ENCODE data around the gene DNM3.

The DNM3 gene

DNA sequence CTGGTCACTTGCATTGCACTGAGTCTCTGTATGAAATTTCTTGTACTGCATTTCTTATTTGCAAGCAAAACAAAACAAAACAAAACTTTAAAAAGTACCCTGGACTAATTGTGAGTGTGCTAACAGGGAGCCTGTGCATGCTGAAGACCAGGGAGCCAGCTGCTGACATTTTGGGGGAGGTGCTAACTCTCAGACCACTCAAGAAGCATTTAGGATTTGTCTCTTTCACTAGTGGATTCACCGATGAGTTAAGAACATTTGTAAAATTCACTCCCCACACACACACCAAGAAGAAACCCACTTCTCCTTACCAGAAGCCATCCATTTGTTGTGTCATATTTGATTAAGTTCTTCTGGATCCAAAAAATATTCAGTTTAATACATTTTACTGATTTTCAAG, 483.5 kb downstream of the DNM3 start:
- no peak overlapping the region for H3K4me3 ChIP-seq (ENCODE audit: low read length)
- H3K4me1 ChIP-seq (ENCODE audit: control insufficient read depth, insufficient read depth, low read length): peaks cover 10% of the 10 kb centered on the region
- H3K9ac ChIP-seq (ENCODE audit: low read length): no peak overlapping the region
- no peaks in the 10 kb centered on the region for H3K9me3 ChIP-seq (ENCODE audit: control insufficient read depth, low read length)
- no peaks in the 10 kb centered on the region for H3K27me3 ChIP-seq (ENCODE audit: control insufficient read depth, insufficient read depth, low read length)
- no peaks in the 10 kb centered on the region for H3K36me3 ChIP-seq (ENCODE audit: control insufficient read depth, insufficient read depth, low read length)

DNA sequence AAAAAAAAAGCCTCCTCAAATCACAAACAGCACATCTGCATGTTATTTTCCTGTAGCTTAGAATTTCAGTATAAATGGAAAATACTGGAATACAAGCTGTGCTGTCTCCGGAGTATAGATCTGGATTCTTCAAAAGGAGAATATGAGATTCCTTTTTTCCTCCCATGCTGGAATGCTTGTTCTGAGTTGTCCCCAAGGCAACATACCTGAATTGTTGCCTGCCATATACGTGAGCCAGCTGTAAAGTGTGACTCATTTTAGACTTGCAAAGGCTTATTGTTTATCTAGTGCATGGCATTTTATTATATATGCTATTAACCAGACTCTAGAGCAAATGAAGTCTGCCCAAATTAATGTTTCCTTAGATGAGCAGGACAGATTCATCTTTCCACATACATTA, 484.2 kb downstream of the DNM3 start:
- Histone ChIP-seq H3K9ac (ENCODE audit: low read length) (no peak overlapping the region), H3K4me1 (ENCODE audit: control insufficient read depth, insufficient read depth, low read length) (peaks cover 10% of the 10 kb centered on the region), H3K9me3 (ENCODE audit: control insufficient read depth, low read length) (no peaks in the 10 kb centered on the region), H3K36me3 (ENCODE audit: control insufficient read depth, insufficient read depth, low read length) (no peaks in the 10 kb centered on the region), H3K27me3 (ENCODE audit: control insufficient read depth, insufficient read depth, low read length) (no peaks in the 10 kb centered on the region), H3K4me3 (ENCODE audit: low read length) (no peak overlapping the region)

DNA sequence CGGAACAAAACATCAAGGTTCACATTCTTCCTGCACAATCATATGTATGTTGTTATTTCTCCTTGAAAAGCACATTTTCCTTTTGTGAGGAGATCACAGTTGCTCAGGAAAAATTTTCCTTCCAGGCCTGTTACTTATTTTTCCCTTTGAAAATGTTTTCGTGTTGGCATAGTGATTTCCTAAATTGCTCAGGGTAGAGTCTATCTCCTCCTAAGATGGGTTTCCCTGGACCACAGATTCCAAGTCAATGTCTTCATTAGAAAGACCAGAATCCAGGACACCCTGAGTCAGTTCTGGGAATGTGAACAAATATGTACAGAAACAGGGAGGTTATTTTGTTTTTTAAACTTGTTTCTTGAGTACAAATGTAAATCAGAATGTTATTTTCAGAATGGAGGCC, 484.8 kb downstream of the DNM3 start:
- Histone ChIP-seq H3K9me3 (ENCODE audit: control insufficient read depth, low read length) (no peaks in the 10 kb centered on the region), H3K27me3 (ENCODE audit: control insufficient read depth, insufficient read depth, low read length) (no peaks in the 10 kb centered on the region), H3K36me3 (ENCODE audit: control insufficient read depth, insufficient read depth, low read length) (no peaks in the 10 kb centered on the region), H3K9ac (ENCODE audit: low read length) (no peak overlapping the region), H3K4me3 (ENCODE audit: low read length) (no peak overlapping the region), H3K4me1 (ENCODE audit: control insufficient read depth, insufficient read depth, low read length) (peaks cover 10% of the 10 kb centered on the region)

DNA sequence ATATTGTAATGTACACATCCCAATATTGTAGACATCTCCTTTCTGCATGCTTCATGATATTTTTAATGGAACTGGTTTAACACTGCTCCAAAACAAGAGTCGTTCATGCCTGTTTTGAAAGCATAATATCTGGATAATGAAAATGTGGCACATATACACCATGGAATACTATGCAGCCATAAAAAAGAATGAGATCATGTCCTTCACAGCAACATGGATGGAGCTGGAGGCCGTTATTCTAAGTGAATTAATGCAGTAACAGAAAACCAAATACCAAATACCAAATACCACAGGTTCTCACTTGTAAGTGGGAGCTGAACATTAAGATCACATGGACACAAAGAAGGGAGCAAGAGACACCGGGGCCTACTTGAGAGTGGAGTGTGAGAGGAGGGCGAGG, 487.0 kb downstream of the DNM3 start:
- no peaks in the 10 kb centered on the region for H3K36me3 ChIP-seq (ENCODE audit: control insufficient read depth, insufficient read depth, low read length)
- H3K4me3 ChIP-seq (ENCODE audit: low read length): no peak overlapping the region
- H3K9ac ChIP-seq (ENCODE audit: low read length): no peak overlapping the region
- H3K27me3 ChIP-seq (ENCODE audit: control insufficient read depth, insufficient read depth, low read length): no peaks in the 10 kb centered on the region
- no peaks in the 10 kb centered on the region for H3K4me1 ChIP-seq (ENCODE audit: control insufficient read depth, insufficient read depth, low read length)
- no peaks in the 10 kb centered on the region for H3K9me3 ChIP-seq (ENCODE audit: control insufficient read depth, low read length)

DNA sequence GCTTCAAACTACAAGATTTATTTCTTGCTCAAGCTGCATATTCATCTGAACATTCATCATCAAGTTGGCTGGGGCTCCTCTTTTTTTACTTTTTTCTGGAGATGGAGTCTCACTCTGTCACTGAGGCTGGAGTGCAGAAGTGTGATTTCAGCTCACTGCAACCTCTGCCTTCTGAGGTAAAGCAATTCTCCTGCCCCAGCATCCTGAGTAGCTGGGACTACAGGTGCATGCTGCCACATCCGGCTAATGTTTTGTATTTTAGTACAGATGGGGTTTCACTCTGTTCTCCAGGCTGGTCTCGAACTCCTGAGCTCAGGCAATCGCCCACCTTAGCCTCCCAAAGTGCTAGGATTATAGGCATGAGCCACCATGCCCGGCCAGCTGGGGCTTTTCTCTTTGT, 490.9 kb downstream of the DNM3 start:
- H3K27me3 ChIP-seq (ENCODE audit: control insufficient read depth, insufficient read depth, low read length): no peaks in the 10 kb centered on the region
- H3K9ac ChIP-seq (ENCODE audit: low read length): no peak overlapping the region
- no peaks in the 10 kb centered on the region for H3K4me1 ChIP-seq (ENCODE audit: control insufficient read depth, insufficient read depth, low read length)
- no peak overlapping the region for H3K4me3 ChIP-seq (ENCODE audit: low read length)
- H3K36me3 ChIP-seq (ENCODE audit: control insufficient read depth, insufficient read depth, low read length): no peaks in the 10 kb centered on the region
- H3K9me3 ChIP-seq (ENCODE audit: control insufficient read depth, low read length): no peaks in the 10 kb centered on the region

DNA sequence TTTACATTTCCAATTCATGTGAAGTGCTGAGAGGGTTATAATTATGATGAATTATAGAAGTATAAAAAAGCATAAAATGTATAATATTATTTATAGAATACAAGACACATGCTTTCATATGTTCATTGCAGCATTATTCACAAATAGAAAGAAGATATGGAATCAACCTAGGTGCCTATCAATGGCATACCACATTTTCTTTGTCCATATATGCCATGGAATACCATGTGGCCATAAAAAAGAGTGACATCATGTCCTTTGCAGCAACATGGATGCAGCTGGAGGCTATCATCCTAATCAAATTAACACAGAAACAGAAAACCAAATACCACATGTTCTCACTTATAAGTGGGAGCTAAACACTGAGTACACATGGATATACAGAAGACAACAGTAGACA, 494.1 kb downstream of the DNM3 start:
- no peaks in the 10 kb centered on the region for H3K36me3 ChIP-seq (ENCODE audit: control insufficient read depth, insufficient read depth, low read length)
- no peaks in the 10 kb centered on the region for H3K4me1 ChIP-seq (ENCODE audit: control insufficient read depth, insufficient read depth, low read length)
- no peak overlapping the region for H3K4me3 ChIP-seq (ENCODE audit: low read length)
- H3K27me3 ChIP-seq (ENCODE audit: control insufficient read depth, insufficient read depth, low read length): no peaks in the 10 kb centered on the region
- no peak overlapping the region for H3K9ac ChIP-seq (ENCODE audit: low read length)
- no peaks in the 10 kb centered on the region for H3K9me3 ChIP-seq (ENCODE audit: control insufficient read depth, low read length)

DNA sequence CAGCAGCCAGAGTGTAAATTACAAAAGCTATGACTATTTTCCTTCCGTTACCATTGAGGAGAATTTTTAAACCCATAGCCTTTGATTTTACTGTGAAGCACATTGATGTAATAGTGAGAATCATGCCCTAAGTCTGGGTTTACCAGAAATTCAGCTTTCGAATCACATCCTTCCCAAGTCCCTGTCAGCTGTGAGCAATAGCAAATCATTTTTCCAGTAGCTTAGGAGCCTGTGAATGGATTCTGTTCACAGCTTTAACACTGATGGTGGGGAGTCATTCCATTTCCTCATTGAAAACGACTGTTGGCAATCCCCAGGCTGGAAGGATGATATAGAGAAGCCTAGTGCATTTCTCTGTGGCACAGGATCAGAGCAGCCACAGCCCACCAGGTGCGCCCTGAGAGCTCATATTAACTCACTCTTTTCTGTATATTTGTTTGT, 497.0 kb downstream of the DNM3 start:
- H3K27me3 ChIP-seq (ENCODE audit: control insufficient read depth, insufficient read depth, low read length): no peaks in the 10 kb centered on the region
- no peaks in the 10 kb centered on the region for H3K4me1 ChIP-seq (ENCODE audit: control insufficient read depth, insufficient read depth, low read length)
- H3K9ac ChIP-seq (ENCODE audit: low read length): no peak overlapping the region
- no peaks in the 10 kb centered on the region for H3K36me3 ChIP-seq (ENCODE audit: control insufficient read depth, insufficient read depth, low read length)
- H3K4me3 ChIP-seq (ENCODE audit: low read length): no peak overlapping the region
- H3K9me3 ChIP-seq (ENCODE audit: control insufficient read depth, low read length): no peaks in the 10 kb centered on the region

DNA sequence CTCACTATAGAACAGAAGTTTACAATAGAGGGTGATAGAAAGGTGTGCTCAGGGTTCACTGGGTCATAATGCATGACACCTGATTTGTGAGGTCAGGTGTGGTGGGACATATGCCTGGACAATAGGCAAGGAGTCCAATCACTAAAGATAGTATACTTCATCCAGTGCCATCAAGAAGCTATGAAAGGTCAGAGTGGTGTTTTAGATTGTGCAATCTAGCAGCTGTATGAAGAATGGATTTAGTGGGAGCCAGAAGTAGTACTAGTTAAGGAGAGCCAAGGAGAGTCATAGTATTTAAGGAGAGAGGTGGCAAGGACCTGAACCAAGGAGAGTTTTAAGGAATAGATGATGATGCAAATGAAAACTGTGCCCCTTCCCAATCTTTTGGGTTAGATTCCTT, 498.5 kb downstream of the DNM3 start:
- no peak overlapping the region for H3K4me3 ChIP-seq (ENCODE audit: low read length)
- no peaks in the 10 kb centered on the region for H3K9me3 ChIP-seq (ENCODE audit: control insufficient read depth, low read length)
- H3K27me3 ChIP-seq (ENCODE audit: control insufficient read depth, insufficient read depth, low read length): no peaks in the 10 kb centered on the region
- H3K4me1 ChIP-seq (ENCODE audit: control insufficient read depth, insufficient read depth, low read length): no peaks in the 10 kb centered on the region
- H3K36me3 ChIP-seq (ENCODE audit: control insufficient read depth, insufficient read depth, low read length): no peaks in the 10 kb centered on the region
- H3K9ac ChIP-seq (ENCODE audit: low read length): no peak overlapping the region

DNA sequence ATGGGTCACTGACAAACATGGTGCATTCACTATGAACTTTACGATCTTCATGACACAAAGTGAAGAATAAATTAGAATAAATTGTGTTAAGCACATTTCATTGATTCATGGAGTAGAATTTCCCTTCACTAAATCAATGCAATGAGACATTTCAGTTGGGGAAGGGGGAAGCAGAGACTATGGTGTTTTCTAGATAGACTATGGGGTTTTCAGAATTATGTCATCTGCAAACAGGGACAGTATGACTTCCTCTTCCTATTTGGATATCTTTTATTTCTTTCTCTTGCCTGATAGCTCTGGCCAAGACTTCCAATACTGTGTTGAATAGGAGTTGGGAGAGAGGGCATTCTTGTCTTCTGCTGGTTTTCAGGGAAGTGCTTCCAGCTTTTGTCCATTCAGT, 499.2 kb downstream of the DNM3 start:
- H3K27me3 ChIP-seq (ENCODE audit: control insufficient read depth, insufficient read depth, low read length): no peaks in the 10 kb centered on the region
- H3K36me3 ChIP-seq (ENCODE audit: control insufficient read depth, insufficient read depth, low read length): no peaks in the 10 kb centered on the region
- no peaks in the 10 kb centered on the region for H3K4me1 ChIP-seq (ENCODE audit: control insufficient read depth, insufficient read depth, low read length)
- no peaks in the 10 kb centered on the region for H3K9me3 ChIP-seq (ENCODE audit: control insufficient read depth, low read length)
- no peak overlapping the region for H3K4me3 ChIP-seq (ENCODE audit: low read length)
- no peak overlapping the region for H3K9ac ChIP-seq (ENCODE audit: low read length)

DNA sequence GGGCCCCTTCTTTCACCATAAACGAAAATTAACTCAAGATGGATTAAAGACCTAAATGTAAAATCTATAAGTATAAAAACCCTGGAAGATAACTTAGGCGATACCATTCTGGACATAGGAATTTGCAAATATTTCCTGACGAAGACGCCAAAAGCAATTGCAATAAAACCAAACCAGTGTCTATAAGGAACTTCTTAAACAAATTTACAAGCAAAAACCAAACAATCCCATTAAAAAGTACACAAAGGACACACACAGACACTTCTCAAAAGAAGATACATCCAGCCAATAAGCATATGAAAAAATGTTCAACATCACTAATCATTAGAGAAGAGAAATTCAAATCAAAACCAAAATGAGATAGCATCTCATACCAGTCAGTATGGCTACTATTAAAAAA, 500.4 kb downstream of the DNM3 start:
- H3K27me3 ChIP-seq (ENCODE audit: control insufficient read depth, insufficient read depth, low read length): no peaks in the 10 kb centered on the region
- no peaks in the 10 kb centered on the region for H3K9me3 ChIP-seq (ENCODE audit: control insufficient read depth, low read length)
- no peak overlapping the region for H3K4me3 ChIP-seq (ENCODE audit: low read length)
- H3K9ac ChIP-seq (ENCODE audit: low read length): no peak overlapping the region
- H3K4me1 ChIP-seq (ENCODE audit: control insufficient read depth, insufficient read depth, low read length): no peaks in the 10 kb centered on the region
- H3K36me3 ChIP-seq (ENCODE audit: control insufficient read depth, insufficient read depth, low read length): no peaks in the 10 kb centered on the region

DNA sequence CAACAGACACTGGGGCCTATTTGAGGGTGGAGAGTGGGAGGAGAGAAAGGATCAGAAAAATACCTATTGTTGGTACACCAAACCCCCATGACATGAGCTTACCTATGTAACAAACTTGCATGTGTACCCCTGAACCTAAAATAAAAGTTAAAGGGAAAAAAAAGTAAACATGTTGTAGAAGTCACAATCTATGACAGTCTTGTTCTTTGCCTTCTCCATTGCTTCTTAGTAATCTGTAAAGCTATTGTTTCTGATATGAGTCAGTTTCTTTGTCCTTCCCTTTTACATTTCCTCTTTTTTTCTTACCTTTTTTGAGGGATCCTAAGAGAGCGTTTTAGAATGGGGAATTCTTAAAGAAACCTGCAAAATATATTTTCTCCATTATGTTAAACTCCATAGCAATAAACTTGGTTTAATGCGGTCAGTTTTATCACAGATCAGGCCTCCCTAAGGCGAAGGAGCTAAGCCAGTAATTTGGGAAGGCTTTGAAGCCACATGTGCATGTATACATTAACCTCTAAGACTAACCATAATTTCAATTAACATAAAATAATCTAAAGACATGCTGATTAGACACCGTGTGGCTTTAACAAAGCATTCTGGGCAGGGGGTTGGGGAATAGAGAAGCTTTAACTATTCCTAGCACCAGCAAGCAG, 501.4 kb downstream of the DNM3 start:
- Histone ChIP-seq H3K4me3 (ENCODE audit: low read length) (no peak overlapping the region), H3K9ac (ENCODE audit: low read length) (no peak overlapping the region), H3K9me3 (ENCODE audit: control insufficient read depth, low read length) (no peaks in the 10 kb centered on the region), H3K36me3 (ENCODE audit: control insufficient read depth, insufficient read depth, low read length) (no peaks in the 10 kb centered on the region), H3K4me1 (ENCODE audit: control insufficient read depth, insufficient read depth, low read length) (no peaks in the 10 kb centered on the region), H3K27me3 (ENCODE audit: control insufficient read depth, insufficient read depth, low read length) (no peaks in the 10 kb centered on the region)

DNA sequence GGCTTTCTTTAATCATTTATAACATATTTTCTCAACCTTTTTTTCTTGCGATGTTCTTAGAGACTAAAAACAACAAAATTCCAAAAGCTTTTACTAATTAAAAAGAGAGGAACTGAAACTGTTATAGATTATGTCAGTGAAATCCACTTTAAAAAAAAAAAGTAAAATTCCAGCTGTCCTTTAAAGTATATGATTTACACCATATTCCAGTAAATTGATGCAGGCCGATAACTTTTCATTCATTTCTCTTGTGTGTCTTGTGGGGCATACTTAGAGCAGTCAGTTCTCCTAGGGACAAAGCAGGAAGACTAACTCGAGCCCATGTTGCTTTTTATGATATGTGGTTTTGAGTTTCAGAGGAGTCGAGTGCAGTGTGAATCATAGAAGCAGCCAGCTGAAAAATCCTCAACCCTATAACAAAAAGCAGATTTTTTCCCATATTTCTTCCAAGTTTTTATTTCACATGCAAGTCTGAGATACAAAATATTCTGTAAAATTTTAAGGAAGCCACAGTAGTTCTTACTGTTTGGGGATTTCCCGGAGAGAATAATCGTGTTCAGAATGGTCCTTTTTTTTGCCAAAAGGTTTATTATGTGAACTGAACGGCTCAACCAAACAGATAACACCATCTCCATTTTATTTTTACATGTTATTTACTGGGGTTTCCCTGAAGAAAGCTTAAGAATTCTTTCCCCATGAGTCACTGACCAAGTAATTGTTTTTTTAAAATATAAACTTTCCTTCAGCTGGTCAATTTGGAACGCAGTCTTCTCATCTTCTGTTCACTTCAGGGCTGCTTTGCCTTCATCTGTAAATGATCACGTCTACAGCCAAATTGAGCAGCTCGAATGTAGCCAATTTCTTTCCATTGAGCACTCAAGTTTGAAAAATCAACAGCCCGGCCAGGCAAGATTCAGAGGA, 502.2 kb downstream of the DNM3 start:
- Histone ChIP-seq H3K4me3 (ENCODE audit: low read length) (no peak overlapping the region), H3K9ac (ENCODE audit: low read length) (no peak overlapping the region), H3K4me1 (ENCODE audit: control insufficient read depth, insufficient read depth, low read length) (no peaks in the 10 kb centered on the region)

More for the DNA sequence above, 502.2 kb downstream of the DNM3 start:
- Histone ChIP-seq H3K27me3 (ENCODE audit: control insufficient read depth, insufficient read depth, low read length) (no peaks in the 10 kb centered on the region), H3K36me3 (ENCODE audit: control insufficient read depth, insufficient read depth, low read length) (no peaks in the 10 kb centered on the region), H3K9me3 (ENCODE audit: control insufficient read depth, low read length) (no peaks in the 10 kb centered on the region)

All from mucosa of stomach (tissue), 1 donor.